GM06990 (cell line): ENCODE data around the gene TSPAN31.

Experiments
- DNase-seq: peaks from one replicate; pipeline ENCODE4 v3.0.0-alpha.2; 2011; ENCODE audit not compliant: insufficient read length; ENCODE audit errors: extremely low read depth
- H3K27me3 ChIP-seq: replicated peaks from 2 replicates; pipeline ENCODE4 v1.6.0; 2011; ENCODE audit warnings: low read length; ENCODE audit not compliant: control insufficient read depth, insufficient read depth
- H3K36me3 ChIP-seq: 2 replicates; pipeline ENCODE4 v1.5.1; 2011; ENCODE audit warnings: low read length; ENCODE audit not compliant: control insufficient read depth, insufficient read depth
- H3K4me3 ChIP-seq: replicated peaks from 2 replicates; pipeline ENCODE4 v1.5.1; 2011; ENCODE audit warnings: low read depth, mild to moderate bottlenecking, control low read depth, low read length
- CTCF ChIP-seq: IDR thresholded peaks from 2 replicates; pipeline ENCODE4 v1.5.1; 2011; ENCODE audit warnings: low read length, control low read depth, mild to moderate bottlenecking, inconsistent platforms; ENCODE audit not compliant: insufficient read depth, poor library complexity, severe bottlenecking

TSPAN31 gene

GRCh38 chr12:57783466-57783801 lies 38.6 kb downstream of the TSPAN31 start:
- peaks cover 4% of the 10 kb centered on the region for H3K36me3 ChIP-seq

GRCh38 chr12:57783861-57784260 lies 39.0 kb downstream of the TSPAN31 start:
- DNase-seq = no peak
- Histone ChIP-seq H3K27me3 (no peaks in the 10 kb centered on the region), H3K36me3 (peaks cover 7% of the 10 kb centered on the region), H3K4me3 (no peak overlapping the region)
- TF ChIP-seq CTCF = no peak

More at GRCh38 chr12:57783466-57783801, 38.6 kb downstream of the TSPAN31 start:
- Histone ChIP-seq H3K4me3 (peak overlapping the region; percentile 89), H3K27me3 (no peaks in the 10 kb centered on the region)
- DNase-seq = no peak
- TF ChIP-seq CTCF = no peak

GRCh38 chr12:57793920-57794319 lies 49.1 kb downstream of the TSPAN31 start:
- Histone ChIP-seq H3K4me3 (no peak overlapping the region), H3K36me3 (peaks cover 5% of the 10 kb centered on the region), H3K27me3 (no peaks in the 10 kb centered on the region)
- no peak for TF ChIP-seq CTCF
- DNase-seq = no peak

GRCh38 chr12:57795354-57795753 lies 50.5 kb downstream of the TSPAN31 start:
- no peak for DNase-seq
- no peak for TF ChIP-seq CTCF
- no peak overlapping the region for H3K4me3 ChIP-seq
- H3K27me3 ChIP-seq = no peaks in the 10 kb centered on the region
- H3K36me3 ChIP-seq = peaks cover 5% of the 10 kb centered on the region

- no peak for TF ChIP-seq CTCF
- no peak for DNase-seq
- H3K27me3 ChIP-seq = no peaks in the 10 kb centered on the region
- H3K4me3 ChIP-seq = no peak overlapping the region
- peaks cover 4% of the 10 kb centered on the region for H3K36me3 ChIP-seq
Measured at GRCh38 chr12:57796996-57797395, 52.2 kb downstream of the TSPAN31 start.

GRCh38 chr12:57797933-57798332 lies 53.1 kb downstream of the TSPAN31 start:
- no peak for DNase-seq
- no peak for TF ChIP-seq CTCF
- peaks cover 3% of the 10 kb centered on the region for H3K36me3 ChIP-seq
- H3K4me3 ChIP-seq = no peak overlapping the region
- H3K27me3 ChIP-seq = no peaks in the 10 kb centered on the region
